ENCODE measurements around the gene PTPN23. TPM values are rescaled to one million over a fixed set of nuclear protein-coding genes. Genes with fewer than 3 reads are reported as not detected.

The PTPN23 gene
- total and polyA plus RNA-seq, 2 of the 13 experiments (the other 11 are each of a cell fraction or from before 2014, with no cell fraction given) = 2.3 to 3.7 TPM

DNA sequence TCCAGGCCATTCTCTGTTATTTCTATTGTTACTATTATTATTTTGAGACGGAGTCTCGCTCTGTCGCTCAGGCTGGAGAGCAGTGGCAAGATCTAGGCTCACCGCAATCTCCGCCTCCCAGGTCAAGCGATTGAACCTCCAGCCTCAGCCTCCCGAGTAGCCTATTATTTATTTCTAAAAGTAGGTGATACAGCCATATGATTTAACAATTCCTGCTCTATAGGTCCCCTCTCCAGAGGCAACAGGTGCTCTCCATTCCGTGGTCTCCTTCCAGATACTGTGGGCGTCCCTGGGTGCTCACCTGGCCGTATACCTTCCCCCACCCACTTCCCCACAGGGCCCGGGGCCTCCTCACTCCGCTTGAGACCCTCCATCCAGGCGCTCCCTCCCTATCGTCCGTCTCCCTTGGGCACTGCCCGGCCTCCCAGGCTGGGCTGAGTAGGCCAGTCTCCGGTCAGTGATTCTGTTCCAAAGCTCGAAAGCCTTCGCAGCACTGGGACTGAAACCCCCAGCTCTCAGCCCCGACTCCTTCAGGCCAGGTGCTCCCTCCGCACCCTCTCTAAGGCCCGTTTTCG, 708 bp upstream of the PTPN23 start (continued):
- TF ChIP-seq, protein P1, sequence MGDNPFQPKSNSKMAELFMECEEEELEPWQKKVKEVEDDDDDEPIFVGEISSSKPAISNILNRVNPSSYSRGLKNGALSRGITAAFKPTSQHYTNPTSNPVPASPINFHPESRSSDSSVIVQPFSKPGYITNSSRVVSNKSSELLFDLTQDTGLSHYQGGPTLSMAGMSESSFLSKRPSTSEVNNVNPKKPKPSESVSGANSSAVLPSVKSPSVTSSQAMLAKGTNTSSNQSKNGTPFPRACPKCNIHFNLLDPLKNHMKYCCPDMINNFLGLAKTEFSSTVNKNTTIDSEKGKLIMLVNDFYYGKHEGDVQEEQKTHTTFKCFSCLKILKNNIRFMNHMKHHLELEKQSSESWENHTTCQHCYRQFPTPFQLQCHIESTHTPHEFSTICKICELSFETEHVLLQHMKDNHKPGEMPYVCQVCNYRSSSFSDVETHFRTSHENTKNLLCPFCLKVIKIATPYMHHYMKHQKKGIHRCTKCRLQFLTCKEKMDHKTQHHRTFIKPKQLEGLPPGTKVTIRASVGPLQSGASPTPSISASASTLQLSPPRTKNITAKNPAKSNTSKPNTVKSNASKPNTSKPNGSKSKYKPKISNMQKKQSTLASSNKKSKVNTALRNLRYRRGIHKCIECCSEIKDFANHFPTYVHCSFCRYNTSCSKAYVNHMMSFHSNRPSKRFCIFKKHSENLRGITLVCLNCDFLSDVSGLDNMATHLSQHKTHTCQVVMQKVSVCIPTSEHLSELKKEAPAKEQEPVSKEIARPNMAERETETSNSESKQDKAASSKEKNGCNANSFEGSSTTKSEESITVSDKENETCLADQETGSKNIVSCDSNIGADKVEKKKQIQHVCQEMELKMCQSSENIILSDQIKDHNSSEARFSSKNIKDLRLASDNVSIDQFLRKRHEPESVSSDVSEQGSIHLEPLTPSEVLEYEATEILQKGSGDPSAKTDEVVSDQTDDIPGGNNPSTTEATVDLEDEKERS (CRISPR knock-in tag; IDR thresholded peaks at IDR 0.05) = 0 out of 2 replicates have a peak, but pooled peaks have one; percentile 10
- TF ChIP-seq ZMYM2 (CRISPR knock-in tag; IDR thresholded peaks at IDR 0.05) (no peak), HIVEP1 (CRISPR knock-in tag; IDR thresholded peaks at IDR 0.05) (0 out of 2 replicates have a peak, but pooled peaks have one; percentile 10), ZNF674 (CRISPR knock-in tag; IDR thresholded peaks at IDR 0.05; ENCODE audit: low read depth) (peak; percentile 84; the same call in 1 of the 2 replicates), ZNF329 (CRISPR knock-in tag; IDR thresholded peaks at IDR 0.05; ENCODE audit: low read depth) (0 out of 2 replicates have a peak, but pooled peaks have one; percentile 9), TEAD2 (CRISPR knock-in tag; IDR thresholded peaks at IDR 0.05) (0 out of 2 replicates have a peak, but pooled peaks have one; percentile 18), POLR2A (IDR thresholded peaks at IDR 0.05; ENCODE audit: insufficient read depth in 1 of 2, low read depth in 2 of 2, low read length in 2 of 2) (peak; percentile 8 to 64; a peak in 2 of 4 replicates), ZNF121 (CRISPR knock-in tag; IDR thresholded peaks at IDR 0.05) (0 out of 2 replicates have a peak, but pooled peaks have one; percentile 32), CENPT (CRISPR knock-in tag; IDR thresholded peaks at IDR 0.05; ENCODE audit: low read depth) (0 out of 2 replicates have a peak, but pooled peaks have one; percentile 48), PAF1 (CRISPR knock-in tag; IDR thresholded peaks at IDR 0.05) (no peak), ISX (CRISPR knock-in tag; conservative IDR thresholded peaks at IDR 0.05) (0 out of 2 replicates have a peak, but pooled peaks have one; percentile 33), ZFP36L1 (CRISPR knock-in tag; IDR thresholded peaks at IDR 0.05) (no peak), KDM6A (CRISPR knock-in tag; IDR thresholded peaks at IDR 0.05; ENCODE audit: low read depth) (no peak), ZSCAN20 (CRISPR knock-in tag; IDR thresholded peaks at IDR 0.05; ENCODE audit: borderline replicate concordance) (0 out of 2 replicates have a peak, but pooled peaks have one; percentile 24), YEATS4 (CRISPR knock-in tag; IDR thresholded peaks at IDR 0.05; ENCODE audit: borderline replicate concordance) (no peak), MATR3 (CRISPR knock-in tag; IDR thresholded peaks at IDR 0.05) (no peak), ARNT2 (CRISPR knock-in tag; IDR thresholded peaks at IDR 0.05; ENCODE audit: low read depth) (0 out of 2 replicates have a peak, but pooled peaks have one; percentile 9)
- TF ChIP-seq, protein P2, sequence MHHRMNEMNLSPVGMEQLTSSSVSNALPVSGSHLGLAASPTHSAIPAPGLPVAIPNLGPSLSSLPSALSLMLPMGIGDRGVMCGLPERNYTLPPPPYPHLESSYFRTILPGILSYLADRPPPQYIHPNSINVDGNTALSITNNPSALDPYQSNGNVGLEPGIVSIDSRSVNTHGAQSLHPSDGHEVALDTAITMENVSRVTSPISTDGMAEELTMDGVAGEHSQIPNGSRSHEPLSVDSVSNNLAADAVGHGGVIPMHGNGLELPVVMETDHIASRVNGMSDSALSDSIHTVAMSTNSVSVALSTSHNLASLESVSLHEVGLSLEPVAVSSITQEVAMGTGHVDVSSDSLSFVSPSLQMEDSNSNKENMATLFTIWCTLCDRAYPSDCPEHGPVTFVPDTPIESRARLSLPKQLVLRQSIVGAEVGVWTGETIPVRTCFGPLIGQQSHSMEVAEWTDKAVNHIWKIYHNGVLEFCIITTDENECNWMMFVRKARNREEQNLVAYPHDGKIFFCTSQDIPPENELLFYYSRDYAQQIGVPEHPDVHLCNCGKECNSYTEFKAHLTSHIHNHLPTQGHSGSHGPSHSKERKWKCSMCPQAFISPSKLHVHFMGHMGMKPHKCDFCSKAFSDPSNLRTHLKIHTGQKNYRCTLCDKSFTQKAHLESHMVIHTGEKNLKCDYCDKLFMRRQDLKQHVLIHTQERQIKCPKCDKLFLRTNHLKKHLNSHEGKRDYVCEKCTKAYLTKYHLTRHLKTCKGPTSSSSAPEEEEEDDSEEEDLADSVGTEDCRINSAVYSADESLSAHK (CRISPR knock-in tag; IDR thresholded peaks at IDR 0.05; ENCODE audit: borderline replicate concordance) = 0 out of 2 replicates have a peak, but pooled peaks have one; percentile 53
- TF ChIP-seq, protein P3, sequence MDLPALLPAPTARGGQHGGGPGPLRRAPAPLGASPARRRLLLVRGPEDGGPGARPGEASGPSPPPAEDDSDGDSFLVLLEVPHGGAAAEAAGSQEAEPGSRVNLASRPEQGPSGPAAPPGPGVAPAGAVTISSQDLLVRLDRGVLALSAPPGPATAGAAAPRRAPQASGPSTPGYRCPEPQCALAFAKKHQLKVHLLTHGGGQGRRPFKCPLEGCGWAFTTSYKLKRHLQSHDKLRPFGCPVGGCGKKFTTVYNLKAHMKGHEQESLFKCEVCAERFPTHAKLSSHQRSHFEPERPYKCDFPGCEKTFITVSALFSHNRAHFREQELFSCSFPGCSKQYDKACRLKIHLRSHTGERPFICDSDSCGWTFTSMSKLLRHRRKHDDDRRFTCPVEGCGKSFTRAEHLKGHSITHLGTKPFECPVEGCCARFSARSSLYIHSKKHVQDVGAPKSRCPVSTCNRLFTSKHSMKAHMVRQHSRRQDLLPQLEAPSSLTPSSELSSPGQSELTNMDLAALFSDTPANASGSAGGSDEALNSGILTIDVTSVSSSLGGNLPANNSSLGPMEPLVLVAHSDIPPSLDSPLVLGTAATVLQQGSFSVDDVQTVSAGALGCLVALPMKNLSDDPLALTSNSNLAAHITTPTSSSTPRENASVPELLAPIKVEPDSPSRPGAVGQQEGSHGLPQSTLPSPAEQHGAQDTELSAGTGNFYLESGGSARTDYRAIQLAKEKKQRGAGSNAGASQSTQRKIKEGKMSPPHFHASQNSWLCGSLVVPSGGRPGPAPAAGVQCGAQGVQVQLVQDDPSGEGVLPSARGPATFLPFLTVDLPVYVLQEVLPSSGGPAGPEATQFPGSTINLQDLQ (CRISPR knock-in tag; IDR thresholded peaks at IDR 0.05) = peak; percentile 46; the same call in 1 of the 2 replicates
- TF ChIP-seq, protein P4, sequence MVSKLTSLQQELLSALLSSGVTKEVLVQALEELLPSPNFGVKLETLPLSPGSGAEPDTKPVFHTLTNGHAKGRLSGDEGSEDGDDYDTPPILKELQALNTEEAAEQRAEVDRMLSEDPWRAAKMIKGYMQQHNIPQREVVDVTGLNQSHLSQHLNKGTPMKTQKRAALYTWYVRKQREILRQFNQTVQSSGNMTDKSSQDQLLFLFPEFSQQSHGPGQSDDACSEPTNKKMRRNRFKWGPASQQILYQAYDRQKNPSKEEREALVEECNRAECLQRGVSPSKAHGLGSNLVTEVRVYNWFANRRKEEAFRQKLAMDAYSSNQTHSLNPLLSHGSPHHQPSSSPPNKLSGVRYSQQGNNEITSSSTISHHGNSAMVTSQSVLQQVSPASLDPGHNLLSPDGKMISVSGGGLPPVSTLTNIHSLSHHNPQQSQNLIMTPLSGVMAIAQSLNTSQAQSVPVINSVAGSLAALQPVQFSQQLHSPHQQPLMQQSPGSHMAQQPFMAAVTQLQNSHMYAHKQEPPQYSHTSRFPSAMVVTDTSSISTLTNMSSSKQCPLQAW (CRISPR knock-in tag; IDR thresholded peaks at IDR 0.05) = no peak

All from HepG2 (cell line).